22Rv1 (cell line): ENCODE data around the gene SLC28A3.

Source experiments
- CTCF ChIP-seq: fragments of 450-650 bp; IDR thresholded peaks from 2 replicates; pipeline ENCODE4 v1.5.1; 2017; ENCODE audit warnings: mild to moderate bottlenecking
- ZFX ChIP-seq: fragments of 450-650 bp; IDR thresholded peaks from 2 replicates; pipeline ENCODE4 v1.6.1; 2017; ENCODE audit warnings: antibody characterized with exemption, borderline replicate concordance

GRCh38 chr9:84384617-84385016, 44.1 kb upstream of the SLC28A3 start:
- TF ChIP-seq CTCF (no peak), ZFX (no peak)
